Breast epithelium (tissue), 3 donors: Measurements from ENCODE around the gene RABGAP1L.

Source experiments
- POLR2A ChIP-seq: fragments of 450-650 bp; IDR thresholded peaks from one replicate; pipeline ENCODE4 v1.6.1; 2016; ENCODE audit warnings: antibody characterized with exemption, mild to moderate bottlenecking, moderate library complexity
- TF ChIP-seq, protein P1 (sequence below), 3 donors: fragments of 450-650 bp; IDR thresholded peaks; one replicate each; pipeline ENCODE4 v1.5.1; 2016 to 2017; ENCODE audit warnings: antibody characterized with exemption in 3 of 3, mild to moderate bottlenecking in 3 of 3, moderate library complexity in 3 of 3

DNA sequence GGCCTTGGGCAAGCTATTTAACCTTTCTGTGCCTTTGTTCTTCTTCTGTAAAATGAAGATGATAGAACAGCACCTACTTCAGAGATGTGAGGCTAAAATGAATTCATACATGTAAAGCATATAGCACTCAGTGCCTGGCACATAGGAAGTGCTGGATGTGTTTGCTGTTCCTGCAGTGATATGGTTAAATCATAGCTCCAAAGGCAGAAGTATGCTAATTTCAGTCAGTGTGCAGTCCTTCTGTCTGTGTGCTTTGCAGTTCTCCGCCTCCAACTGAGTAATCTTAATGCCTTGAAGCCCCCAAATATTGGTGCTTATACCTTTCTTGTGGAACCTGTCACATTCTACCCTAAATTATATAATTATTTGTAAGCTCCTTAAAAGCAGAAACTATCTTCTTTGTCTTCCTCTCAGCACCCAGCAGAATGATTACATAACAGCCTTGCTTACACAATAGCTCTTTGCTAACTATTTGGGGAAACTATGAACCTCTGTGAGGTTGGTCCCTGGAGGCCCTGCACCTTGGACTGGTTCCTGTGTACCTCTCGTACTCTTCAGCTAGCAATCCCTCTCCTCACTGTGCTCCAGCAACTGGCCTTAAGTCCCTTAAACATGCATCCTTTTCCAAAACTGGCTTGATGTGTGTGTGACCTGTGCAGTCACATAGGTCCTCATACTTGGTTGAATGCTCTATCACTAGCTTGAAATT lies 783.4 kb downstream of the RABGAP1L start:
- no peak for TF ChIP-seq POLR2A
- TF ChIP-seq, protein P1, sequence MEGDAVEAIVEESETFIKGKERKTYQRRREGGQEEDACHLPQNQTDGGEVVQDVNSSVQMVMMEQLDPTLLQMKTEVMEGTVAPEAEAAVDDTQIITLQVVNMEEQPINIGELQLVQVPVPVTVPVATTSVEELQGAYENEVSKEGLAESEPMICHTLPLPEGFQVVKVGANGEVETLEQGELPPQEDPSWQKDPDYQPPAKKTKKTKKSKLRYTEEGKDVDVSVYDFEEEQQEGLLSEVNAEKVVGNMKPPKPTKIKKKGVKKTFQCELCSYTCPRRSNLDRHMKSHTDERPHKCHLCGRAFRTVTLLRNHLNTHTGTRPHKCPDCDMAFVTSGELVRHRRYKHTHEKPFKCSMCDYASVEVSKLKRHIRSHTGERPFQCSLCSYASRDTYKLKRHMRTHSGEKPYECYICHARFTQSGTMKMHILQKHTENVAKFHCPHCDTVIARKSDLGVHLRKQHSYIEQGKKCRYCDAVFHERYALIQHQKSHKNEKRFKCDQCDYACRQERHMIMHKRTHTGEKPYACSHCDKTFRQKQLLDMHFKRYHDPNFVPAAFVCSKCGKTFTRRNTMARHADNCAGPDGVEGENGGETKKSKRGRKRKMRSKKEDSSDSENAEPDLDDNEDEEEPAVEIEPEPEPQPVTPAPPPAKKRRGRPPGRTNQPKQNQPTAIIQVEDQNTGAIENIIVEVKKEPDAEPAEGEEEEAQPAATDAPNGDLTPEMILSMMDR (IDR thresholded peaks at IDR 0.05) = no peak
